Measurements from ENCODE around the gene FAM210A.
"Not testable (repeated sequence)": the region's sequence is repeated elsewhere in the genome, so short reads cannot be mapped to it uniquely, and the experiment has no call there.

Gene FAM210A

GRCh38 chr18:13677350-13677749, 49.0 kb downstream of the FAM210A start:
- H3K9me3 ChIP-seq (ENCODE audit: control insufficient read depth in 1 of 2, low read length in 2 of 2): not testable (repeated sequence)

DNA sequence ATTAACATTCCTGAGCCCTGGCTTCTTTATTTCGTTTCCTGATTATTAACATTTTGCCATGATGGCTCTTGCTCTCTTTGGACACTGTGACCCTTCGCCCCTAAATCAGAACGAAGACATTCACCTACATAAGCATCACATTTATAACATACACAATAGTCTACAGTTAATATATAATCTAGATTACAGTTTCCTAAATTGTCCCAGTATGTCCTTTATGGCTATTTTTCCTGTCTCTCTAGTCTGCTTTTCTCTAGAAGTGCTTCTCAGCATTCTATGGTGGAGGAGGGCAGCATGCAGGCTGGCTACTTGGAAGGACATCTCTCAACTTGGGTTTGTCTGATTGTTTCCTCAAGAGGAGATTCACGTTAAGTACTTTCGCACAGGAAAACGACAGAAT, 49.9 kb downstream of the FAM210A start:
- H3K27ac ChIP-seq (ENCODE audit: low read depth, low read length): no peak overlapping the region
- no peaks in the 10 kb centered on the region for H3K36me3 ChIP-seq (ENCODE audit: control insufficient read depth in 1 of 2, insufficient read depth in 2 of 2, low read length in 2 of 2)
- no peaks in the 10 kb centered on the region for H3K4me1 ChIP-seq (ENCODE audit: control insufficient read depth in 1 of 2, insufficient read depth in 2 of 2, low read length in 2 of 2)
- H3K9ac ChIP-seq (ENCODE audit: low read depth in 1 of 2, low read length in 2 of 2): no peak overlapping the region
- H3K27me3 ChIP-seq (ENCODE audit: control insufficient read depth in 1 of 2, insufficient read depth in 2 of 2, low read length in 2 of 2): no peaks in the 10 kb centered on the region
- no peaks in the 10 kb centered on the region for H3K9me3 ChIP-seq (ENCODE audit: control insufficient read depth in 1 of 2, low read length in 2 of 2)
- no peak overlapping the region for H3K4me3 ChIP-seq (ENCODE audit: low read depth in 1 of 2, low read length in 2 of 2)

More at GRCh38 chr18:13677350-13677749, 49.0 kb downstream of the FAM210A start:
- H3K27me3 ChIP-seq (ENCODE audit: control insufficient read depth in 1 of 2, insufficient read depth in 2 of 2, low read length in 2 of 2); H3K9ac ChIP-seq (ENCODE audit: low read depth in 1 of 2, low read length in 2 of 2); H3K27ac ChIP-seq (ENCODE audit: low read depth, low read length); H3K36me3 ChIP-seq (ENCODE audit: control insufficient read depth in 1 of 2, insufficient read depth in 2 of 2, low read length in 2 of 2); H3K4me3 ChIP-seq (ENCODE audit: low read depth in 1 of 2, low read length in 2 of 2); H3K4me1 ChIP-seq (ENCODE audit: control insufficient read depth in 1 of 2, insufficient read depth in 2 of 2, low read length in 2 of 2): not testable (repeated sequence)

DNA sequence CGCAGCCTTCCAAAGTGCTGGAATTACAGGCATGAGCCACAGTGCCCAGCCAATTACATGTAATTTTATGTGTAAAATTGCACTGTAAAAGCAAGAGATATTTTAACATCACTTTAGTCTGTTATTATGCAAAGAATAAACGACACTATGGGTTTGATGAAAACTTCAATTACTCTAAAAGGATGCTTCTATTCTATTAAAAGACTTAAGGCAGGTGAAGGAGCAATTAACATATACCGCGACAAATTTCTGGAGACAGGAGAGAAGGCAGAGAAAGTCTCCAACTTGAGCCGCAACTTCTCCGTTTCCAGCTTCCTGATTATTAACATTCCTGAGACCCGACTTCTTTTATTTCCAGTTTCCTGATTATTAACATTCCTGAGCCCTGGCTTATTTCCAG, 53.7 kb downstream of the FAM210A start:
- Histone ChIP-seq H3K9me3 (ENCODE audit: control insufficient read depth in 1 of 2, low read length in 2 of 2) (no peaks in the 10 kb centered on the region), H3K27me3 (ENCODE audit: control insufficient read depth in 1 of 2, insufficient read depth in 2 of 2, low read length in 2 of 2) (no peaks in the 10 kb centered on the region), H3K9ac (ENCODE audit: low read depth in 1 of 2, low read length in 2 of 2) (no peak overlapping the region), H3K27ac (ENCODE audit: low read depth, low read length) (no peak overlapping the region), H3K4me3 (ENCODE audit: low read depth in 1 of 2, low read length in 2 of 2) (no peak overlapping the region), H3K36me3 (ENCODE audit: control insufficient read depth in 1 of 2, insufficient read depth in 2 of 2, low read length in 2 of 2) (peaks cover 0 to 5% of the 10 kb centered on the region in 2 donors), H3K4me1 (ENCODE audit: control insufficient read depth in 1 of 2, insufficient read depth in 2 of 2, low read length in 2 of 2) (peaks cover 0 to 4% of the 10 kb centered on the region in 2 donors)

DNA sequence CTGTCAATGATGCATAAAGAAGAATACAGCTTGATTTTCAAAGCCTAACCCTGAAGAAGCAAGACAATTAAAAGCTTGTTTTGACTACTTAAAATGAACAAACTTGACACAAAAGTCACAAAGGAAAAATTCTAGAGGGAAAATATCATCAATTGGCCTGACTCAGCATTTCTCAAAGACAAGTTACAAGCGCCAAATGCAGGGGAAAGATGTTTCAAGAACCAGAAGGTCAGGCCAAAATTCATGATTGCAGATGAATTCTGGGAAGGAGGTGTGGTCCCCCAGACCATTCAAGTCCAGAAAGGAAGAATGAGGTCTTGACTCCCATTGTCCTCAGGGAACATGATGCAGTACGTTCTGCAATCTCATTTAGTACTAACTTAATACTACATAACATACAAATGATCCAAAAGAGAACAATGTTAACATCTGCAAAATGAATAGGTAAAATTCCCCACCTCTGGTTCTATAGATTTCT, 64.5 kb downstream of the FAM210A start:
- Histone ChIP-seq H3K4me1 (ENCODE audit: control insufficient read depth in 1 of 2, insufficient read depth in 2 of 2, low read length in 2 of 2) (no peaks in the 10 kb centered on the region), H3K9me3 (ENCODE audit: control insufficient read depth in 1 of 2, low read length in 2 of 2) (no peaks in the 10 kb centered on the region), H3K36me3 (ENCODE audit: control insufficient read depth in 1 of 2, insufficient read depth in 2 of 2, low read length in 2 of 2) (peaks cover under 1 to 14% of the 10 kb centered on the region in 2 donors), H3K4me3 (ENCODE audit: low read depth in 1 of 2, low read length in 2 of 2) (no peak overlapping the region), H3K27me3 (ENCODE audit: control insufficient read depth in 1 of 2, insufficient read depth in 2 of 2, low read length in 2 of 2) (no peaks in the 10 kb centered on the region), H3K27ac (ENCODE audit: low read depth, low read length) (no peak overlapping the region), H3K9ac (ENCODE audit: low read depth in 1 of 2, low read length in 2 of 2) (no peak overlapping the region)

GRCh38 chr18:13661051-13661778, 65.1 kb downstream of the FAM210A start:
- H3K4me1 ChIP-seq (ENCODE audit: control insufficient read depth in 1 of 2, insufficient read depth in 2 of 2, low read length in 2 of 2): no peaks in the 10 kb centered on the region
- no peaks in the 10 kb centered on the region for H3K27me3 ChIP-seq (ENCODE audit: control insufficient read depth in 1 of 2, insufficient read depth in 2 of 2, low read length in 2 of 2)
- peaks cover 0 to 10% of the 10 kb centered on the region in 2 donors for H3K36me3 ChIP-seq (ENCODE audit: control insufficient read depth in 1 of 2, insufficient read depth in 2 of 2, low read length in 2 of 2)
- no peak overlapping the region for H3K27ac ChIP-seq (ENCODE audit: low read depth, low read length)
- no peaks in the 10 kb centered on the region for H3K9me3 ChIP-seq (ENCODE audit: control insufficient read depth in 1 of 2, low read length in 2 of 2)
- no peak overlapping the region for H3K9ac ChIP-seq (ENCODE audit: low read depth in 1 of 2, low read length in 2 of 2)
- H3K4me3 ChIP-seq (ENCODE audit: low read depth in 1 of 2, low read length in 2 of 2): no peak overlapping the region

- no peaks in the 10 kb centered on the region for H3K4me1 ChIP-seq (ENCODE audit: control insufficient read depth in 1 of 2, insufficient read depth in 2 of 2, low read length in 2 of 2)
These were observed 65.8 kb downstream of the FAM210A start for GRCh38 chr18:13660510-13660909.

DNA sequence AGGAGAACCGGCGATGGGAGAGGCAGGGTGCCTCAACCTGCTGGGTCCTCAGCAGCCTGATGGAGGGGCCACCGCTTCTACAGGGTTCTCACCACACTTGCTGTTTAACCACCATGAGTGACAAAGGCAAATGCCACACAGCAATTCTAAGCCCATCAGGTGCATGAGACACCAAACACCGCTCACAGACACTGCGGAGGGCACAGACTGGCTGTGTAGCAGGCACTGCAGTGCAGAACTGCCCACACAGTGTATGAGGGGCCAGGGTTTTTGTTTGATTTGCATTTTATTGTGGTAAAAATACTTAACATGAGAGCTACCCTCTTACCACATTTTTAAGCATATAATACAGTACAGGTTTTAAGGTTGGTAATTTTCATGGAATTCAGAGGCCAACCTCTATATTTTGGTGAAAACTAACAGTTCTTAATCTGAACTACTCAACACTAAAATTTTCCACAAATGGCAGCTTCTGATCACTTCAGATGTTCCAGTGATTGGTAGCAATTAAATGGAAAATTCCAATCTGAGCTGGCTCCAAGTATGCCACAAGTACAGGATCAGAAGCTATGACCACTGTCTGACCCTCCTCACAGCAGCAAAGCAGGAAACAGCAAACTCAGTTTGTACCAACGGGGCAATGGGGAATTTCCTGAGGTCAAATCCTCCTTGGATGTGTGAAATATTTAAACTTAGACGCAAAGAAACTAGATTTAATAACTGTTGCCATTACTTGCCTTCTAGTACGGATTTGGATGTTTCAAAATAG, 67.7 kb downstream of the FAM210A start:
- no peaks in the 10 kb centered on the region for H3K9me3 ChIP-seq (ENCODE audit: control insufficient read depth in 1 of 2, low read length in 2 of 2)

More at GRCh38 chr18:13660510-13660909, 65.8 kb downstream of the FAM210A start:
- Histone ChIP-seq H3K36me3 (ENCODE audit: control insufficient read depth in 1 of 2, insufficient read depth in 2 of 2, low read length in 2 of 2) (peaks cover 0 to 4% of the 10 kb centered on the region in 2 donors), H3K27me3 (ENCODE audit: control insufficient read depth in 1 of 2, insufficient read depth in 2 of 2, low read length in 2 of 2) (no peaks in the 10 kb centered on the region), H3K4me3 (ENCODE audit: low read depth in 1 of 2, low read length in 2 of 2) (no peak overlapping the region), H3K9me3 (ENCODE audit: control insufficient read depth in 1 of 2, low read length in 2 of 2) (no peaks in the 10 kb centered on the region), H3K9ac (ENCODE audit: low read depth in 1 of 2, low read length in 2 of 2) (no peak overlapping the region), H3K27ac (ENCODE audit: low read depth, low read length) (no peak overlapping the region)

GRCh38 chr18:13657974-13658373, 68.4 kb downstream of the FAM210A start:
- Histone ChIP-seq H3K4me1 (ENCODE audit: control insufficient read depth in 1 of 2, insufficient read depth in 2 of 2, low read length in 2 of 2) (no peaks in the 10 kb centered on the region), H3K27ac (ENCODE audit: low read depth, low read length) (no peak overlapping the region), H3K9ac (ENCODE audit: low read depth in 1 of 2, low read length in 2 of 2) (no peak overlapping the region), H3K36me3 (ENCODE audit: control insufficient read depth in 1 of 2, insufficient read depth in 2 of 2, low read length in 2 of 2) (no peaks in the 10 kb centered on the region), H3K27me3 (ENCODE audit: control insufficient read depth in 1 of 2, insufficient read depth in 2 of 2, low read length in 2 of 2) (no peaks in the 10 kb centered on the region), H3K9me3 (ENCODE audit: control insufficient read depth in 1 of 2, low read length in 2 of 2) (no peaks in the 10 kb centered on the region), H3K4me3 (ENCODE audit: low read depth in 1 of 2, low read length in 2 of 2) (no peak overlapping the region)

More for the DNA sequence above, 67.7 kb downstream of the FAM210A start:
- no peaks in the 10 kb centered on the region for H3K27me3 ChIP-seq (ENCODE audit: control insufficient read depth in 1 of 2, insufficient read depth in 2 of 2, low read length in 2 of 2)
- H3K9ac ChIP-seq (ENCODE audit: low read depth in 1 of 2, low read length in 2 of 2): no peak overlapping the region
- H3K4me1 ChIP-seq (ENCODE audit: control insufficient read depth in 1 of 2, insufficient read depth in 2 of 2, low read length in 2 of 2): no peaks in the 10 kb centered on the region
- H3K4me3 ChIP-seq (ENCODE audit: low read depth in 1 of 2, low read length in 2 of 2): no peak overlapping the region
- H3K36me3 ChIP-seq (ENCODE audit: control insufficient read depth in 1 of 2, insufficient read depth in 2 of 2, low read length in 2 of 2): no peaks in the 10 kb centered on the region
- H3K27ac ChIP-seq (ENCODE audit: low read depth, low read length): no peak overlapping the region

DNA sequence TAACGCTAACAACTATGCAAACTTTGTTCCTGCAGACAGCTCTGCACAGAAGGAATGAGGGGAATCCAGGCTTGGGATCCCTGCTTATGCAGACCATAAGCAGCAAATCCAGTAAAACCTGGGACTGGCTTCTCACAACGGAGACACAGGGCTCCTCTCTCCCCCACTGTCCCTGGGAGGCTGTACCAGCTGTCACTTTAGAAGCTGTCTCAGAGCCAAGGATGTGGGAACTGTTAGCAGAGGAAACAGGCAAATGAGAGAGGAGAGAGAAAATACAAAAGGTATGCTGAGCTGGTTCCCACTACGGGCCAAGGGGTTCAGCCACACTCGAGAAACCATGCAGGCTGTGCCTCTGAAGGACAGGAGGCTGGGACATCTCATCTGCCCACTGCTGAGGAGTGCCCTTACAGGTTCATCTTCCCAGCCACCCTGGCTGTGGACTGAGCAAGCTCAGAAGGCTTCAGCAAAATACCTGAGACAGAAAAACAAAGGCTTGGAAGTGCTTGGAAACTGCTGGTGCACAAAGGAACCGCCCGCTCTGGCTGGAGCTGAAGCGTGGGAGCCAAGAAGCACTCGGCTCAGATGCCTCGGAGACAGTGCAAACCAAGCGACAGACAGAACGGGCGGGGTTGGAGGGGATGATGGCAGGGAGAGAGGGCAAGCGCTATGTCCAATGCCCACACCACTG, 72.5 kb downstream of the FAM210A start:
- Histone ChIP-seq H3K9me3 (ENCODE audit: control insufficient read depth in 1 of 2, low read length in 2 of 2) (no peaks in the 10 kb centered on the region), H3K27me3 (ENCODE audit: control insufficient read depth in 1 of 2, insufficient read depth in 2 of 2, low read length in 2 of 2) (no peaks in the 10 kb centered on the region), H3K9ac (ENCODE audit: low read depth in 1 of 2, low read length in 2 of 2) (no peak overlapping the region), H3K36me3 (ENCODE audit: control insufficient read depth in 1 of 2, insufficient read depth in 2 of 2, low read length in 2 of 2) (no peaks in the 10 kb centered on the region), H3K27ac (ENCODE audit: low read depth, low read length) (no peak overlapping the region), H3K4me1 (ENCODE audit: control insufficient read depth in 1 of 2, insufficient read depth in 2 of 2, low read length in 2 of 2) (no peaks in the 10 kb centered on the region), H3K4me3 (ENCODE audit: low read depth in 1 of 2, low read length in 2 of 2) (no peak overlapping the region)

All from duodenal mucosa (tissue), 2 donors.